Natural killer cell treated with Interleukin-12 subunit alpha and Interleukin-12 subunit beta and Interleukin-15 and Interleukin-18, amount 100 ng/mL, for 72 hours (primary cell): Measurements from ENCODE around the gene CALY. TPM values are rescaled to one million over a fixed set of nuclear protein-coding genes. Genes with fewer than 3 reads are reported as not detected.

ENCODE experiments used
- ATAC-seq, 2 donors: fragments of 150-1000 bp; cut with Tn5 transposase in 1 of 2; sonication (Bioruptor Pico), chemical (Tn5 transposase) in 1 of 2; 2 replicates each; pipeline ENCODE4 v1.10.0; 2021
- DNase-seq: peaks from one replicate; pipeline ENCODE4 v3.0.0; 2022; ENCODE audit warnings: low spot score
- H3K27ac Mint-ChIP-seq, 2 donors: 1 replicate in 1 of 2; 2 replicates in 1 of 2; pipeline ENCODE4 v1.8.0; 2022; ENCODE audit warnings: mixed read lengths in 2 of 2, mild to moderate bottlenecking in 1 of 2, moderate library complexity in 1 of 2
- H3K27me3 Mint-ChIP-seq, 2 donors: 1 replicate in 1 of 2; 2 replicates in 1 of 2; pipeline ENCODE4 v1.8.0; 2022; ENCODE audit warnings: mixed read lengths in 2 of 2
- H3K36me3 Mint-ChIP-seq: one replicate; pipeline ENCODE4 v1.8.0; 2022; ENCODE audit warnings: mixed read lengths
- H3K4me1 Mint-ChIP-seq, 2 donors: 1 replicate in 1 of 2; 2 replicates in 1 of 2; pipeline ENCODE4 v1.8.0; 2022; ENCODE audit warnings: low read depth in 2 of 2, mixed read lengths in 2 of 2, mild to moderate bottlenecking in 1 of 2
- H3K4me3 Mint-ChIP-seq: one replicate; pipeline ENCODE4 v1.8.0; 2022; ENCODE audit warnings: mixed read lengths
- H3K9me3 Mint-ChIP-seq: 2 replicates; pipeline ENCODE4 v1.8.0; 2022; ENCODE audit warnings: mixed read lengths
- total RNA-seq, 2 donors: library from RNA; stranded (reverse); gene quantifications; one replicate each; pipeline ENCODE4 v1.2.3, GENCODE V29; 2022

CALY gene
- total RNA-seq, 2 donors from 2014 or later = not detected

- Mint-ChIP-seq H3K4me1 (peaks cover 23 to 31% of the 10 kb centered on the region in 2 donors), H3K36me3 (peaks cover 12% of the 10 kb centered on the region), H3K9me3 (no peaks in the 10 kb centered on the region), H3K4me3 (no peak overlapping the region), H3K27me3 (no peaks in the 10 kb centered on the region), H3K27ac (no peak overlapping the region)
- no peak for DNase-seq
- no peak for ATAC-seq
Observed at GRCh38 chr10:133281628-133282372, 54.9 kb downstream of the CALY start.

GRCh38 chr10:133281084-133281483 is 55.6 kb downstream of the CALY start:
- no peaks in the 10 kb centered on the region for H3K9me3 Mint-ChIP-seq
- H3K4me3 Mint-ChIP-seq = no peak overlapping the region
- H3K27me3 Mint-ChIP-seq = no peaks in the 10 kb centered on the region
- H3K36me3 Mint-ChIP-seq = peaks cover 5% of the 10 kb centered on the region
- H3K27ac Mint-ChIP-seq = no peak overlapping the region
- ATAC-seq (no peak), DNase-seq (no peak)
- peaks cover 23 to 24% of the 10 kb centered on the region in 2 donors for H3K4me1 Mint-ChIP-seq

DNA sequence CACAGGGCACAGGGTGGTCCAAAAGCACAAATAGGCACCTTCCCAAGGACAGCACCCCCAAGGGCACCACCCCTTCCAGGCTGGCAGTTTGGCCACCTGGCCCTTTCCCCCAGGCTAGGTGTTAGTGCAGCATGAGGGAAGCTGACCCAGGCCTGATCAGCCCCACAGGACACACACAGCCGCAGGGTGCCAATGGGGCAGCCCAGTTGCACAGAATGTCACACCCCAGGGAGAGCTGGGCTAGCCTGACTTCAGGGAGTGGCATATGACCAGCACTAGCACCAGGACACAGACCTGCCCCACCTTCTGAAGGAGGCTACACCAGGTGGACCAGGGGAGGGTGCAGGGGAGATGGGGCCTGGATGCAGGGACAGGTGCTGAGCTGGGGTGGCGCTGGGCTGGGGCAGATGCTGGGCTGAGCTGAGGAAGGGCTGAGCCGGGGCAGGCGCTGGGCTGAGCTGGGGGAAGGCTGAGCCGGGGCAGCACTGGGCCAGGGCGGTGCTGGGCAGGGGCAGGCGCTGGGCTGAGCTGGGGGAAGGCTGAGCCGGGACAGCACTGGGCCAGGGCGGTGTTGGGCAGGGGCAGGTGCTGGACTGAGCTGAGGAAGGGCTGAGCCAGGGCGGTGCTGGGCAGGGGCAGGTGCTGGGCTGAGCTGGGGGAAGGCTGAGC is 56.2 kb downstream of the CALY start:
- Mint-ChIP-seq H3K27me3 (no peaks in the 10 kb centered on the region), H3K27ac (peak overlapping the region in 1 of 2 donors; percentile 93), H3K9me3 (no peaks in the 10 kb centered on the region), H3K36me3 (no peaks in the 10 kb centered on the region), H3K4me1 (peaks cover 21 to 23% of the 10 kb centered on the region in 2 donors), H3K4me3 (no peak overlapping the region)
- ATAC-seq = no peak
- DNase-seq = no peak

DNA sequence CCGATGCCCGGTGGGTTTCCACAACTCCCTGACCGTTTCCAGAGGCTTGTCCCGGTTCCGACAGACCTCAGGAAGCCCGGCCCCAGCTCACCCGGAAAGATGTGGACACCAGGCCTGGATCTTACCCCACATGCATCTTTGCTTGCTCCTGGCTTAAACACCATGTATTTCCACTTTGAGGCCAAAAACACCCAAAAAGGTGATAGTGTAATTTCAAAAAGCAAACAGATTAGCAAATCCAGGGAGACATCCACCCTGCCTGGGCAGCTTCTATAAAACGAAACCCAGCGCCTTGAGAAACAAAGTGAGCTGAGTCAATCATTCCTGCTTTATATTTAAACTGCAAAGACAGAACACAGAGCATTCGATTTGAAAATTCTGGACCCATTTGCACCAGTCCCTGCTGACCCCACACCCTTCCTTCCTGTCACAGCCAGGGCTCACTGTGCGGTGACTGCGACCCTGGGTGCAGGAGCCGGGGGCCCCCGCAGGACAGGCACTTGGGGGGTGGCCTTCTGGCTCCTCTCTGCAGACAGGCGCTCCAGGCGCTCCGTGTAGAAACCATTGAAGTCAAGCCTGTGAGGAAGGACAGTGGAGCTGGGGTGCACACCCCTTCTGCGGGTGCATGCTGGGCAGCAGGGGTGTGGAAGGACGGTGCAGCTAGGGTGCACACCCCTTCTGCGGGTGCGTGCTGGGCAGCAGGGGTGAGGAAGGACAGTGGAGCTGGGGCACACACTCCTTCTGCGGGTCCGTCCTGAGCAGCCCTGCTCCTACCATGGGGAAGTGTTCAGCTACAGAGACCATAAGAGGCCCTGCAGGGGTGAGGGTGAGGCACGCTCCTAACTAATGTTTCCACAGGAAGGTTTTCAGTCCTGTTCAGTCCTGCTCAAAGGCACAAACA is 57.1 kb downstream of the CALY start:
- Mint-ChIP-seq H3K27me3 (no peaks in the 10 kb centered on the region), H3K4me1 (peaks cover 21 to 23% of the 10 kb centered on the region in 2 donors), H3K9me3 (no peaks in the 10 kb centered on the region), H3K4me3 (peak overlapping the region; percentile 89), H3K27ac (peak overlapping the region; percentile 93 to 95), H3K36me3 (no peaks in the 10 kb centered on the region)
- DNase-seq (no peak), ATAC-seq (no peak)

DNA sequence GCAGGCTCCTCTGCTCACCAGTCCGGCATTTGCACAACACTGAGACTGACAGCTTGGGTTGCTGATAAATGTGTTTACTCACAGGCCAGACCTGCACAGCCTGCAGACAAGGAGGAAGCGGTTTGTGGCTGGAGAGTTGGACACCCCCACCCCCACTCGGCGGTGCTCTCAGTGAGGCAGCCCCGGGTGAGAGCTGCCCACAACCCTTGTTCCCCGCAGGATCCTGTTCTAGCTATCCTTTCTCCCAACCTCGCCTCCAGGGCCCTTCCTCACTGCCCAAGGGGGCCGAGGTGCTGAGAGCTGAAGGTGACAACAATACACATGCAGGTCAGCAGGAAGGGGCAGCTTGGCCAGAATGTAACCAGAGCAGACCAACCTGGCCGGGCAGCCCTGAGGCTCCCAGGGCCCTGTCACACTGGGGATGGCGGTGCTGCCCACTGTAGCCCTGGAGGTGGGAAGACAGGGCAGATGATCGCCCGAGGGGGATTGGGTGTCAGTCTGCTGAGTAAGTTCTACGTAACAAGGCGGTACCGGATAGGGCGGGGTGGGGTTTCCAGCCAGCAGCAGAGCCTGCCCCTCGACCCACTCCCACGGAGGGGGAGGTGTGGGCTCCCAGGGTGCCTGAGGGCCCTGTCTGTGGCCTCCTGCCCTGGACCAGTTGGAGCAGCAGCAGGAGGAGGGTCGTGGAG is 58.0 kb downstream of the CALY start:
- Mint-ChIP-seq H3K36me3 (no peaks in the 10 kb centered on the region), H3K9me3 (no peaks in the 10 kb centered on the region), H3K27me3 (no peaks in the 10 kb centered on the region), H3K27ac (peak overlapping the region; percentile 93 to 95), H3K4me3 (peak overlapping the region; percentile 89), H3K4me1 (peaks cover 21 to 23% of the 10 kb centered on the region in 2 donors)
- ATAC-seq (peak; percentile 84 to 86), DNase-seq (peak; percentile 96)

DNA sequence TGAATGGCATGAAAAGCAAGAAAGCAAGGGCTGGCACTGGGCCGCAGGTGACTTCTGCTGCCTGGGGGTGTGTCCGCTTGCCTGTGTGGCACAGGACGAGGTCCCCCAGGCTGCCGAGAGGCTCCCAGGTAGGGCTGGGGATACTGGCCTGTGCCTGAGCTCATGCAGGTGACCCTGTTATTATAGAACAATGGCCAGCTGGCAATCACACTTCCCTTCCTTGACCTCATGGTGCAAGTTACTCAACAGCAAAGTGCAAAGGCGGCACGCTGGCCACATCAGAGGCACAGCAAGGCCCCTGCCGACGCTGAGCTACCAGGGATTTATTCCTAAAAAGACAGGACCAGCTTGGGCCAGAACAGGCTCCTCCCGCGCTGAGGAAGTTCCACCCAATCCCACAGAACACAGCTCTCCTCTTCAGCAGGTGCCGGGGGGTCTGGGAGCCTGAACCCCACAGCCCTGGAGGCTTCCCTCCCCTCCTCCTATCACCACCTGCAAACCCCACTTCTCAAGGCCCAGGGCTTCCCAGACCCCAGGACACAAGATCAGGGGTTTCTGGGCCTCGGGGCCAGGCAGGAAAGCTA is 58.6 kb downstream of the CALY start:
- peaks cover 21 to 23% of the 10 kb centered on the region in 2 donors for H3K4me1 Mint-ChIP-seq
- no peak for ATAC-seq
- H3K9me3 Mint-ChIP-seq = no peaks in the 10 kb centered on the region
- peak overlapping the region; percentile 89 for H3K4me3 Mint-ChIP-seq
- H3K27me3 Mint-ChIP-seq = no peaks in the 10 kb centered on the region
- H3K27ac Mint-ChIP-seq = peak overlapping the region; percentile 93 to 95
- no peak for DNase-seq
- no peaks in the 10 kb centered on the region for H3K36me3 Mint-ChIP-seq

DNA sequence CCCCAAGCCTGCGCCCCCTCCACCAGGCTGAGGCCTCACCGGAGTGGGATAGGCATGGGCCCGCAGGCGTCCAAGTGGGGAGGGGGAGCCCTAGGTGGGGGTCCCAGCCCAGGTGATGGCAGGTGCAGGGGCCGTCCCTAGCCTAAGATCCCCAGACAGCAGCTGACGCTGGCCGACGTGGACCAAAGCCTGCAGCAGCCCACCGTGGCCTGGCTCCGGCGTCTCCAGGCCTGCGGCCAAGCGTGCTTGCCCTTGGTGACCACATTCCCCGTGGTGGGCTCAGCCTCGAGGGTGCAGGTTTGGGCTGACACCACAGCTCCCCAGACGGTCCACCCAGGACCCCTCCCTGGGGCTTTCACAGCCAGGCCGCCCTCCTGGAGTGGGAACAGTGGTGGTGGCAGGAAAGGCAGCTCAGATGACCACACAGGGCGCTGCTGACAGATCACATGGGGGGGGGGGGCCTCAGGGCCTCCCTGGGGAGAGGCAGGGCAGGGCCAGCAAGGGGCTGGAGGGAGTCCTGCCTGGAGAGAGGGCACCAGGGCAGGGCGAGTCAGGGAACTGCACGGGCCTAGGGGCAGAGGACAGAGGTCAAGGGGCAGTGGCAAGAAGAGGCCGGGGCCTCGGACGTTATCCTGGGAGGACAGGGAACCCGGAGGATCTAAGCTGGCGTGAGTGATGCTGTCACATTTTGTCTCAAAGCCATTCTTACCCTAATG is 59.3 kb downstream of the CALY start:
- no peaks in the 10 kb centered on the region for H3K36me3 Mint-ChIP-seq
- H3K9me3 Mint-ChIP-seq = no peaks in the 10 kb centered on the region
- H3K27me3 Mint-ChIP-seq = no peaks in the 10 kb centered on the region
- DNase-seq (no peak), ATAC-seq (no peak)
- peaks cover 21 to 23% of the 10 kb centered on the region in 2 donors for H3K4me1 Mint-ChIP-seq
- H3K27ac Mint-ChIP-seq = peak overlapping the region; percentile 93 to 95
- H3K4me3 Mint-ChIP-seq = peak overlapping the region; percentile 89

DNA sequence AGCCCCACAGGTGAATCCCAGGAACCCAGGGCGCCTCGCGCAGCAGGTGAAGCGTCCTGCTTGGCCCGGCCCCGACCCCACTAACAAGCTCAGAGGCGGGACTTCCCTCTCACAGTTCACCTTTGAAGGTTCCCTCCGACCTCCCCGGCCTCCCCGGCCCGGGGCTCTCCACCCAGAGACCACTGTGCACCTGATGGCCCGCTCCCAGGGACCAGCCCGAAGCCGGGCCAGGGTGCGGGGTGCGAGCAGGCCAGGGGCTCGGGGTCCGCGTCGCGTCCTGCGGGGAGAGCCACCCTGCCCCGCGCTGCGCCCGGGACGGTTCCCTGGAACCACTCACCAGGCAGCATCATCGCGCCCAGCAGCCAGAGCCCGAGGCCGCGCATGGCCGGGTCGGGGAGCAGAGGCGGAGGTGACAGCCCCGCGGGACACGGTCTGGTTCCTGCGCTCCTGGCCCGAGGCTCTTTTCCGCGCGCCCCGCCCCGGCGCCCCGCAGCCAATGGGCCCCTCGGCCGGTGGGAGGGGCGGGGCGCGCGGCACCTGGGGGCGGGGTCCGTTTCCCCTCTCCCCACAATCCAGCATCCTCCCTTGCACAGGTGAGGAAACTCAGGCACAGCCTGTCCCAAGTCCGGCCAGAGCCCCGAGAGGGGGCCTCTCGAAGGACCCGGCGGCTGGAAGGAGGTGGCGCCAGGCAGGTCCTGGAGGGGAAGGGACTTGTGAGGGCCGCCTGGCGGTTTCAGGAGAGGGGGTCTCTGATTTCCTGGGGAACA is 60.1 kb downstream of the CALY start, which contains the start of gene ADAM8:
TSS of gene ADAM8 (minus strand) at position 434 of the 767 bp plus-strand sequence. CDS start at position 383, 51 bp downstream.
- H3K36me3 Mint-ChIP-seq = no peaks in the 10 kb centered on the region
- peaks cover 19 to 23% of the 10 kb centered on the region in 2 donors for H3K4me1 Mint-ChIP-seq
- H3K27me3 Mint-ChIP-seq = no peaks in the 10 kb centered on the region
- H3K27ac Mint-ChIP-seq = peak within 1 kb of the TSS; percentile 93 to 95
- DNase-seq (peak; percentile 82), ATAC-seq (peak; percentile 51 to 63)
- peak within 1 kb of the TSS; percentile 89 for H3K4me3 Mint-ChIP-seq
- no peaks in the 10 kb centered on the region for H3K9me3 Mint-ChIP-seq

DNA sequence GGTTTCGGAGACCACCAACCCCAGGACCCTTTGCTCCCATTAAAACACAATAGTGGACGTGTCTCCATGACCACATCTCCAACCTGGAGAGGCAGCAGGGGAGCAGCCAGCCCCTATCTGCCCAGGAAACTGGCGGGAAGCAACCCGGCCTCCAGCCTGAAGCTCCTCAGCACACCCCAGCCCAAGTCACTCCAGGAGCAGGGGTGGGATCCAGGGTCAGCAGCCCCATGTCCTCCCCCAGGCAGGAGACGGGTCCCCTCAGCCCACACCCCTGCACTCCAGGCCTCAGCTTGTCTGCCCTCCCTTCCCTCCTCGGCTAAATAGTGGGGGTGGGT is 60.6 kb downstream of the CALY start:
- Mint-ChIP-seq H3K27me3 (no peaks in the 10 kb centered on the region), H3K36me3 (no peaks in the 10 kb centered on the region), H3K4me3 (peak overlapping the region; percentile 83), H3K27ac (peak overlapping the region; percentile 81 to 83), H3K4me1 (peaks cover 19 to 23% of the 10 kb centered on the region in 2 donors), H3K9me3 (no peaks in the 10 kb centered on the region)
- ATAC-seq = no peak
- DNase-seq = no peak

- ATAC-seq = peak; percentile 16 to 34
- Mint-ChIP-seq H3K27ac (peak overlapping the region; percentile 81 to 83), H3K9me3 (no peaks in the 10 kb centered on the region), H3K4me1 (peaks cover 19 to 23% of the 10 kb centered on the region in 2 donors), H3K27me3 (no peaks in the 10 kb centered on the region), H3K36me3 (no peaks in the 10 kb centered on the region), H3K4me3 (peak overlapping the region; percentile 83)
- DNase-seq = no peak
Observed at GRCh38 chr10:133275684-133276092, 61.0 kb downstream of the CALY start.

GRCh38 chr10:133274751-133275683 is 61.7 kb downstream of the CALY start:
- Mint-ChIP-seq H3K27ac (peak overlapping the region; percentile 81 to 83), H3K9me3 (no peaks in the 10 kb centered on the region), H3K4me1 (peaks cover 19 to 23% of the 10 kb centered on the region in 2 donors), H3K36me3 (no peaks in the 10 kb centered on the region), H3K27me3 (no peaks in the 10 kb centered on the region), H3K4me3 (peak overlapping the region; percentile 83)
- peak; percentile 39 to 54 for ATAC-seq
- DNase-seq = peak; percentile 87
